ENCODE results near the gene KANSL1.
"Not testable (repeated sequence)": the region's sequence is repeated elsewhere in the genome, so short reads cannot be mapped to it uniquely, and the experiment has no call there.

KANSL1 gene

GRCh38 chr17:46030752-46031151 is 162.5 kb downstream of the KANSL1 start:
- DNase-seq = no peak

DNA sequence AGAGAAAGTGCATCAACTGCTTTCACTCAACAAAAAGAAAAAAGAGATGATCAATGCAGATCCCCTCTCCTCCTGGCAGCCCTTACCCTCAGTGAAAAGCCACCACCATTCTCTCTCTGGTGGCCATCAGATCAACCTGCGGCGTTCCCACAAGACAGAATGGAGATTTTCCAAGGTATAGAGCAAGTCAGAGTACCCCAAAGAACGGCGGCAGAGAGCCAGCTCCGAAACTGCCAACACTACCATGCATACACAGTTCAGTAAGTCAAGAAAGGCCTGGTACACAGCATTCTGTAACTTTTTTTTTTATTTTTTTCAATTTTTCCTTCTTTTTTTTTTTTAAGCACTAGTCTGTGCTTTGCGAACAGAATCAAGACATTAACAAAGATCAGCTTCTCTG is 163.6 kb downstream of the KANSL1 start:
- DNase-seq = no peak

DNA sequence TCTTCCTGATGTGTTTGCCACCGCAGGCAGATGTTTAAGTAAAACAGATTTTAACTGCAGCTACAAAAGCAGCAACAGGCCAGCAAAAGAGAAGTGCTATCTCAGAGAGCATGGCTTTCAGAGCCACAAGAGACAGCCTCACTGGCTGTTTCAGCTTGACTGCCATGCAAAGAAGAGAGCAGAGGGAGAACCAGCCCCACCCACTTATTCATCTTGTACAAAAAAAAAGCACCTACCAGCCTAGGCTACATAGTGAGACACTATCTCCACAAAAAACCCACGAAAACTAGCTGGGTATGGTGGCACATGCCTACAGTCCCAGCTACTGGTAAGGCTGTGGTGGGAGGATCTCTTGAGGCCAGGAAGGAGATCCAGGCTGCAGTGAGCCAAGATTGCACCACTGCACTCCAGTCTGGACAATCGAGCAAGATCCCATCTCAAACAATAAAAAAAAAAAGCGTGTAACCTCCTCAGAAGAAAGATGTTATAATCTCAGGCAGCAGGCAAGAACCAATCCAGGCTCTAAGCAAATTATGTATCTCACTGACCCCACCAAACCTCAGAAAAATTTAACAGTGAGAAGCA is 164.2 kb downstream of the KANSL1 start:
- no peak for DNase-seq

GRCh38 chr17:46028374-46028773 is 164.9 kb downstream of the KANSL1 start:
- no peak for DNase-seq

DNA sequence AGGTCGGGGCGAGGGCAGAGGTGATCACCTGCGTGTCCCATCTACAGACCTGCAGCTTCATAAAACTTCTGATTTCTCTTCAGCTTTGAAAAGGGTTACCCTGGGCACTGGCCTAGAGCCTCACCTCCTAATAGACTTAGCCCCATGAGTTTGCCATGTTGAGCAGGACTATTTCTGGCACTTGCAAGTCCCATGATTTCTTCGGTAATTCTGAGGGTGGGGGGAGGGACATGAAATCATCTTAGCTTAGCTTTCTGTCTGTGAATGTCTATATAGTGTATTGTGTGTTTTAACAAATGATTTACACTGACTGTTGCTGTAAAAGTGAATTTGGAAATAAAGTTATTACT is 165.3 kb downstream of the KANSL1 start:
- DNase-seq = no peak

GRCh38 chr17:46027048-46027975 is 165.9 kb downstream of the KANSL1 start:
- no peak for DNase-seq

DNA sequence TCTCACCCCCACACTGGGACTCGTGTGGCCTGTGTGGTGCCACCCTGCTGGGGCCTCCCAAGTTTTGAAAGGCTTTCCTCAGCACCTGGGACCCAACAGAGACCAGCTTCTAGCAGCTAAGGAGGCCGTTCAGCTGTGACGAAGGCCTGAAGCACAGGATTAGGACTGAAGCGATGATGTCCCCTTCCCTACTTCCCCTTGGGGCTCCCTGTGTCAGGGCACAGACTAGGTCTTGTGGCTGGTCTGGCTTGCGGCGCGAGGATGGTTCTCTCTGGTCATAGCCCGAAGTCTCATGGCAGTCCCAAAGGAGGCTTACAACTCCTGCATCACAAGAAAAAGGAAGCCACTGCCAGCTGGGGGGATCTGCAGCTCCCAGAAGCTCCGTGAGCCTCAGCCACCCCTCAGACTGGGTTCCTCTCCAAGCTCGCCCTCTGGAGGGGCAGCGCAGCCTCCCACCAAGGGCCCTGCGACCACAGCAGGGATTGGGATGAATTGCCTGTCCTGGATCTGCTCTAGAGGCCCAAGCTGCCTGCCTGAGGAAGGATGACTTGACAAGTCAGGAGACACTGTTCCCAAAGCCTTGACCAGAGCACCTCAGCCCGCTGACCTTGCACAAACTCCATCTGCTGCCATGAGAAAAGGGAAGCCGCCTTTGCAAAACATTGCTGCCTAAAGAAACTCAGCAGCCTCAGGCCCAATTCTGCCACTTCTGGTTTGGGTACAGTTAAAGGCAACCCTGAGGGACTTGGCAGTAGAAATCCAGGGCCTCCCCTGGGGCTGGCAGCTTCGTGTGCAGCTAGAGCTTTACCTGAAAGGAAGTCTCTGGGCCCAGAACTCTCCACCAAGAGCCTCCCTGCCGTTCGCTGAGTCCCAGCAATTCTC is 166.8 kb downstream of the KANSL1 start:
- DNase-seq = no peak

DNA sequence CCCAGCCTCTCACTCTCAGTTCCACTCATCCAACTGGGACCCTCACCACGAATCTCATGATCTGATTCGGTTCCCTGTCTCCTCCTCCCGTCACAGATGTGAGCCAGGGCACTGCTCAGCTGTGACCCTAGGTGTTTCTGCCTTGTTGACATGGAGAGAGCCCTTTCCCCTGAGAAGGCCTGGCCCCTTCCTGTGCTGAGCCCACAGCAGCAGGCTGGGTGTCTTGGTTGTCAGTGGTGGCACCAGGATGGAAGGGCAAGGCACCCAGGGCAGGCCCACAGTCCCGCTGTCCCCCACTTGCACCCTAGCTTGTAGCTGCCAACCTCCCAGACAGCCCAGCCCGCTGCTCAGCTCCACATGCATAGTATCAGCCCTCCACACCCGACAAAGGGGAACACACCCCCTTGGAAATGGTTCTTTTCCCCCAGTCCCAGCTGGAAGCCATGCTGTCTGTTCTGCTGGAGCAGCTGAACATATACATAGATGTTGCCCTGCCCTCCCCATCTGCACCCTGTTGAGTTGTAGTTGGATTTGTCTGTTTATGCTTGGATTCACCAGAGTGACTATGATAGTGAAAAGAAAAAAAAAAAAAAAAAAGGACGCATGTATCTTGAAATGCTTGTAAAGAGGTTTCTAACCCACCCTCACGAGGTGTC is 167.6 kb downstream of the KANSL1 start:
- DNase-seq = no peak

DNA sequence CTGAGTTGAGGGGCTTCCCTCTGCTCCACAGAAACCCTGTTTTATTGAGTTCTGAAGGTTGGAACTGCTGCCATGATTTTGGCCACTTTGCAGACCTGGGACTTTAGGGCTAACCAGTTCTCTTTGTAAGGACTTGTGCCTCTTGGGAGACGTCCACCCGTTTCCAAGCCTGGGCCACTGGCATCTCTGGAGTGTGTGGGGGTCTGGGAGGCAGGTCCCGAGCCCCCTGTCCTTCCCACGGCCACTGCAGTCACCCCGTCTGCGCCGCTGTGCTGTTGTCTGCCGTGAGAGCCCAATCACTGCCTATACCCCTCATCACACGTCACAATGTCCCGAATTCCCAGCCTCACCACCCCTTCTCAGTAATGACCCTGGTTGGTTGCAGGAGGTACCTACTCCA is 168.2 kb downstream of the KANSL1 start:
- DNase-seq = no peak

DNA sequence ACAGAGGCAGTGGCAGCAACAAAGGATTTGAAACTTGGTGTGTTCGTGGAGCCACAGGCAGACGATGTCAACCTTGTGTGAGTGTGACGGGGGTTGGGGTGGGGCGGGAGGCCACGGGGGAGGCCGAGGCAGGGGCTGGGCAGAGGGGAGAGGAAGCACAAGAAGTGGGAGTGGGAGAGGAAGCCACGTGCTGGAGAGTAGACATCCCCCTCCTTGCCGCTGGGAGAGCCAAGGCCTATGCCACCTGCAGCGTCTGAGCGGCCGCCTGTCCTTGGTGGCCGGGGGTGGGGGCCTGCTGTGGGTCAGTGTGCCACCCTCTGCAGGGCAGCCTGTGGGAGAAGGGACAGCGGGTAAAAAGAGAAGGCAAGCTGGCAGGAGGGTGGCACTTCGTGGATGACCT is 168.6 kb downstream of the KANSL1 start:
- DNase-seq = no peak

- no peak for DNase-seq
These were observed 169.3 kb downstream of the KANSL1 start for GRCh38 chr17:46023783-46024388.

GRCh38 chr17:46023366-46023765 is 169.9 kb downstream of the KANSL1 start:
- not testable (repeated sequence) for DNase-seq

DNA sequence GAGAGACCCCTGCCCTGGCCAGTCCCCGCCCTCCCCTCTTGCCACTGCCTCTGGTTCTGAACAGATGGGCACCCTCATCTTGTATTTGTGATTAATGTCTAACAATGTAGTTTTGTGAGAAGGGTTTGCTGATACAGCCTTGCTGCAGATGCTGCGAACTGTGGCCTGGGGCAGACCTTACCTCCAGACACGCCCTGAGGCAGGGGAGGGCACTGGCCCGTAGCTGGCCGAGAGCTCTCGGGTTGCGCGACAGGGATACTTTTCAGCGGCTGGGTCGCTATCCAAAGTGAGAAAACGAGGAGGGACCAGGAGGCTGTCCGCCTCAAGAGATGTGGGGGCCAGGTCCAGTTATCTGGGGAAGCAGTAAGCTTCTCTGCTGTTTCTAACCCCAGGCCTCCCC is 172.2 kb downstream of the KANSL1 start:
- no peak for DNase-seq

DNA sequence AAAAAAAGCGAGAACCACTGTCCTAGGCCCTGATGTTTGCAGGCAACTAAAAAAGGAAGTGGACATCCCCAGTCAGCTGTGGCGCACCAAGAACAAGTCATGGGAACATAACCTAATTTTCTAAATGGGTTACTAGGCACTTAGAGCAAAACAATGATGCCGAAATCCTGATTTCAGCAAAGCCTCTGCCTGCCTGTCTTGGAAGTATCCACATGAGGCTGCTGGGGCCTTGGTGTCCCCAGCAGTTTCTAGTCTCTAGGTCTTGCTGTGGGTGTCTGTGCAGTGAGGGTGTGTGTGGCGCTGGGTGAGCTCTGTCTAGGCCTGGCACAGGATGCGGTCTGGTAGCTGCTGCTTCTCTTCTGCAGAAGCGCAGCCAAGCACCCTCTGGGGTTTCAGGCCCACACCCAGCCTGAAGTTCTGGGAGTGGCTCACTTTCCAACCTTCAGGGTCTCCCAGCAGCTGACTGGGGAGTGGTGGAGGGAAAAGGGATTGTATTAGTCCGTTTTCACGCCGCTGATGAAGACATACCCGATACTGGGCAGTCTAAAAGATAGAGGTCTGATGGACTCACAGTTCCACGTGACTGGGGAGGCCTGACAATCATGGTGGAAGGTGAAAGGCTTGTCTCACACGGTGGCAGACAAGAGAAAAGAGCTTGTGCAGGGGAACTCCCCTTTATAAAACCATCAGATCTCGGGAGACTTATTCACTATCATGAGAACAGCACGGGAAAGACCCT is 173.0 kb downstream of the KANSL1 start:
- no peak for DNase-seq

- not testable (repeated sequence) for DNase-seq
These were observed 173.8 kb downstream of the KANSL1 start for GRCh38 chr17:46019408-46019925.

DNA sequence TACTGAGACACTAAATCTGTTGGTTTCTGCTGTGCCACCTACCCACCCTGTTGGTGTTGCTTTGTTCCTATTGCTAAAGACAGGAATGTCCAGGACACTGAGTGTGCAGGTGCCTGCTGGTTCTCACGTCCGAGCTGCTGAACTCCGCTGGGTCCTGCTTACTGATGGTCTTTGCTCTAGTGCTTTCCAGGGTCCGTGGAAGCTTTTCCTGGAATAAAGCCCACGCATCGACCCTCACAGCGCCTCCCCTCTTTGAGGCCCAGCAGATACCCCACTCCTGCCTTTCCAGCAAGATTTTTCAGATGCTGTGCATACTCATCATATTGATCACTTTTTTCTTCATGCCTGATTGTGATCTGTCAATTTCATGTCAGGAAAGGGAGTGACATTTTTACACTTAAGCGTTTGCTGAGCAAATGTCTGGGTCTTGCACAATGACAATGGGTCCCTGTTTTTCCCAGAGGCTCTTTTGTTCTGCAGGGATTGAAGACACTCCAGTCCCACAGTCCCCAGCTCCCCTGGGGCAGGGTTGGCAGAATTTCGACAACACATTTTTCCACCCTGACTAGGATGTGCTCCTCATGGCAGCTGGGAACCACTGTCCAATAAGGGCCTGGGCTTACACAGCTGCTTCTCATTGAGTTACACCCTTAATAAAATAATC is 179.6 kb downstream of the KANSL1 start:
- no peak for DNase-seq

GRCh38 chr17:46013127-46013501 is 180.1 kb downstream of the KANSL1 start:
- no peak for DNase-seq

GRCh38 chr17:46012506-46013079 is 180.6 kb downstream of the KANSL1 start:
- no peak for DNase-seq

DNA sequence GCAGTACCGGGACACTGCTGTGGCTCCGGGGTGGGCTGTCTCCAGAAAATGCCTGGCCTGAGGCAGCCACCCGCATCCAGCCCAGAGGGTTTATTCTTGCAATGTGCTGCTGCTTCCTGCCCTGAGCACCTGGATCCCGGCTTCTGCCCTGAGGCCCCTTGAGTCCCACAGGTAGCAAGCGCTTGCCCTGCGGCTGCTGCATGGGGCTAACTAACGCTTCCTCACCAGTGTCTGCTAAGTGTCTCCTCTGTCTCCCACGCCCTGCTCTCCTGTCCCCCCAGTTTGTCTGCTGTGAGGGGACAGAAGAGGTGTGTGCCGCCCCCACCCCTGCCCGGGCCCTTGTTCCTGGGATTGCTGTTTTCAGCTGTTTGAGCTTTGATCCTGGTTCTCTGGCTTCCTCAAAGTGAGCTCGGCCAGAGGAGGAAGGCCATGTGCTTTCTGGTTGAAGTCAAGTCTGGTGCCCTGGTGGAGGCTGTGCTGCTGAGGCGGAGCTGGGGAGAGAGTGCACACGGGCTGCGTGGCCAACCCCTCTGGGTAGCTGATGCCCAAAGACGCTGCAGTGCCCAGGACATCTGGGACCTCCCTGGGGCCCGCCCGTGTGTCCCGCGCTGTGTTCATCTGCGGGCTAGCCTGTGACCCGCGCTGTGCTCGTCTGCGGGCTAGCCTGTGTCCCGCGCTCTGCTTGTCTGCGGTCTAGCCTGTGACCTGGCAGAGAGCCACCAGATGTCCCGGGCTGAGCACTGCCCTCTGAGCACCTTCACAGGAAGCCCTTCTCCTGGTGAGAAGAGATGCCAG is 181.3 kb downstream of the KANSL1 start:
- DNase-seq = no peak
